ENCODE data around the gene DENND4C. TPM values are rescaled to one million over a fixed set of nuclear protein-coding genes. Genes with fewer than 3 reads are reported as not detected.

The DENND4C gene
- total and polyA plus RNA-seq, 2 donors (not counting 1 experiment from before 2014, with no cell fraction given), result 27.4 to 87.0 TPM

GRCh38 chr9:19371942-19372341 is 141.4 kb downstream of the DENND4C start:
- Histone ChIP-seq H3K9ac (ENCODE audit: insufficient read depth, low read length) (no peak overlapping the region), H3K4me2 (ENCODE audit: extremely low read depth, insufficient read depth, low read length) (no peak overlapping the region), H3K27me3 (ENCODE audit: control insufficient read depth, insufficient read depth, low read length) (no peaks in the 10 kb centered on the region), H3K27ac (ENCODE audit: insufficient read depth, low read length) (no peak overlapping the region), H3K36me3 (ENCODE audit: control insufficient read depth, insufficient read depth, low read length) (peaks cover 4% of the 10 kb centered on the region), H3K4me3 (replicated peaks in 1 of 4; ENCODE audit: control extremely low read depth in 1 of 4, insufficient read depth in 1 of 4, low read depth in 3 of 4, low read length in 4 of 4) (no peak overlapping the region), H3K9me3 (ENCODE audit: control insufficient read depth, insufficient read depth, low read depth, low read length) (no peaks in the 10 kb centered on the region), H3K4me1 (ENCODE audit: control insufficient read depth, extremely low read depth, insufficient read depth, low read length) (no peaks in the 10 kb centered on the region), H4K20me1 (ENCODE audit: control insufficient read depth, extremely low read depth, insufficient read depth, low read length) (no peaks in the 10 kb centered on the region), H2AFZ (ENCODE audit: low read length) (no peak overlapping the region), H3K79me2 (ENCODE audit: control insufficient read depth, insufficient read depth, low read length) (peaks cover under 1% of the 10 kb centered on the region)
- no peak for DNase-seq (ENCODE audit: low read depth in 2 of 2)
- TF ChIP-seq EZH2 (IDR thresholded peaks at IDR 0.05; ENCODE audit: low read length, missing control alignments), result no peak
- TF ChIP-seq CTCF (conservative IDR thresholded peaks at IDR 0.05 in 1 of 2, IDR thresholded peaks at IDR 0.05 in 1 of 2; ENCODE audit: low read depth in 1 of 2, low read length in 2 of 2), result no peak

- Histone ChIP-seq H3K9ac (ENCODE audit: insufficient read depth, low read length) (no peak overlapping the region), H3K79me2 (ENCODE audit: control insufficient read depth, insufficient read depth, low read length) (peaks cover 7% of the 10 kb centered on the region), H3K4me3 (replicated peaks in 1 of 4; ENCODE audit: control extremely low read depth in 1 of 4, insufficient read depth in 1 of 4, low read depth in 3 of 4, low read length in 4 of 4) (no peak overlapping the region), H4K20me1 (ENCODE audit: control insufficient read depth, extremely low read depth, insufficient read depth, low read length) (no peaks in the 10 kb centered on the region), H3K27me3 (ENCODE audit: control insufficient read depth, insufficient read depth, low read length) (no peaks in the 10 kb centered on the region), H3K36me3 (ENCODE audit: control insufficient read depth, insufficient read depth, low read length) (peaks cover 5% of the 10 kb centered on the region), H3K4me2 (ENCODE audit: extremely low read depth, insufficient read depth, low read length) (no peak overlapping the region), H3K9me3 (ENCODE audit: control insufficient read depth, insufficient read depth, low read depth, low read length) (no peaks in the 10 kb centered on the region), H2AFZ (ENCODE audit: low read length) (no peak overlapping the region), H3K4me1 (ENCODE audit: control insufficient read depth, extremely low read depth, insufficient read depth, low read length) (peaks cover 2% of the 10 kb centered on the region), H3K27ac (ENCODE audit: insufficient read depth, low read length) (no peak overlapping the region)
- no peak for DNase-seq (ENCODE audit: low read depth in 2 of 2)
- TF ChIP-seq CTCF (conservative IDR thresholded peaks at IDR 0.05 in 1 of 2, IDR thresholded peaks at IDR 0.05 in 1 of 2; ENCODE audit: low read depth in 1 of 2, low read length in 2 of 2) (no peak), EZH2 (IDR thresholded peaks at IDR 0.05; ENCODE audit: low read length, missing control alignments) (no peak)
These were observed 142.1 kb downstream of the DENND4C start for GRCh38 chr9:19372567-19372966.

- Histone ChIP-seq H3K9ac (ENCODE audit: insufficient read depth, low read length) (no peak overlapping the region), H3K27ac (ENCODE audit: insufficient read depth, low read length) (no peak overlapping the region)
- DNase-seq (ENCODE audit: low read depth in 2 of 2), result no peak
These were observed 143.0 kb downstream of the DENND4C start for GRCh38 chr9:19373527-19373926.

More at GRCh38 chr9:19373527-19373926, 143.0 kb downstream of the DENND4C start:
- Histone ChIP-seq H3K4me1 (ENCODE audit: control insufficient read depth, extremely low read depth, insufficient read depth, low read length) (peaks cover 2% of the 10 kb centered on the region), H3K4me3 (replicated peaks in 1 of 4; ENCODE audit: control extremely low read depth in 1 of 4, insufficient read depth in 1 of 4, low read depth in 3 of 4, low read length in 4 of 4) (no peak overlapping the region), H3K9me3 (ENCODE audit: control insufficient read depth, insufficient read depth, low read depth, low read length) (no peaks in the 10 kb centered on the region), H3K4me2 (ENCODE audit: extremely low read depth, insufficient read depth, low read length) (no peak overlapping the region), H3K36me3 (ENCODE audit: control insufficient read depth, insufficient read depth, low read length) (peaks cover 5% of the 10 kb centered on the region), H3K27me3 (ENCODE audit: control insufficient read depth, insufficient read depth, low read length) (no peaks in the 10 kb centered on the region), H3K79me2 (ENCODE audit: control insufficient read depth, insufficient read depth, low read length) (peaks cover 16% of the 10 kb centered on the region), H4K20me1 (ENCODE audit: control insufficient read depth, extremely low read depth, insufficient read depth, low read length) (no peaks in the 10 kb centered on the region), H2AFZ (ENCODE audit: low read length) (no peak overlapping the region)
- TF ChIP-seq CTCF (conservative IDR thresholded peaks at IDR 0.05 in 1 of 2, IDR thresholded peaks at IDR 0.05 in 1 of 2; ENCODE audit: low read depth in 1 of 2, low read length in 2 of 2) (no peak), EZH2 (IDR thresholded peaks at IDR 0.05; ENCODE audit: low read length, missing control alignments) (no peak)

All from fibroblast of lung (primary cell).